ENCODE results near the gene TSSK6. TPM values are rescaled to one million over a fixed set of nuclear protein-coding genes. Genes with fewer than 3 reads are reported as not detected.
"Not testable (repeated sequence)": the region's sequence is repeated elsewhere in the genome, so short reads cannot be mapped to it uniquely, and the experiment has no call there.

The TSSK6 gene
- polyA plus RNA-seq, 1 donor (not counting 4 experiments of a cell fraction or from before 2014, with no cell fraction given) = 0.47 TPM

DNA sequence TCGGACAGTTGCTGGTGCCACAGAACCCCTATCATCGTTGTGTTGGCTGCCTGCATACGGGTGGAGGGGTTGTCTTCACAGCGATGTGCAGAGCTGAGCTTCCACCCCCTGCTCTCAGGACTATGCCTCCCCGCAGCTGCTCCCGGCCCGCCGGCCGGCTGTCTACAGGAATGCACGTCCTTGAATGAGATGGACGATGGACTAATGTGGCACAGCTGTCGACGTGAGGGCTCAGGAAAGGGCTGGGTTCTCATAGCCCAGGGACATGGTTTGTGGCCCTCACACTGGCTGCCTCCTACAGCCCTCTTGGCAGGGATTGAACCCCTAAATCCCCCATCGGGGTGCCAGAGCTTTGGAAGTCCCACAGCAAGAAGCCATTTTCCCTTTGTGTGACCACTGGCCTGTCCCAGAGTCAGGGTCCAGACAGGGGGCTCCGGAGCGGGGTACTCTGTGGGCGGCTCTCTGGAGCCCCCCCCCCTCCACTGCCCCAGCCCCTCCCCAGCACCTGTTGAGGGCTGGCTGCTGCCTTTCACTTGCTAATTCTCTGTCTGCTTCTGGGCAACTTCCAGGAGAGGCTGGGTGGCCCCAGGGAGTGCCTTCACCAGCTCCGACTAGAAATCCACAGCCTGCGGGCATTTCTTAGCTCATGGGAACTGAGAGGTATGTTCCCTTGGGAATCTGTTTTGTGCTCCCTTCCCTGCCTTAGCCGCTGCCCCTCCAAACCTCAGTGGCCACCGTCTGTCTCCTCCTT is 40.2 kb downstream of the TSSK6 start:
- Histone ChIP-seq H3K4me3 (ENCODE audit: control insufficient read depth in 2 of 3, extremely low read depth in 1 of 3, insufficient read depth in 2 of 3, low read depth in 1 of 3, low read length in 3 of 3) (no peak overlapping the region), H3K4me1 (ENCODE audit: control insufficient read depth, extremely low read depth, insufficient read depth, low read length) (no peaks in the 10 kb centered on the region)
- FAIRE-seq = no peak

DNA sequence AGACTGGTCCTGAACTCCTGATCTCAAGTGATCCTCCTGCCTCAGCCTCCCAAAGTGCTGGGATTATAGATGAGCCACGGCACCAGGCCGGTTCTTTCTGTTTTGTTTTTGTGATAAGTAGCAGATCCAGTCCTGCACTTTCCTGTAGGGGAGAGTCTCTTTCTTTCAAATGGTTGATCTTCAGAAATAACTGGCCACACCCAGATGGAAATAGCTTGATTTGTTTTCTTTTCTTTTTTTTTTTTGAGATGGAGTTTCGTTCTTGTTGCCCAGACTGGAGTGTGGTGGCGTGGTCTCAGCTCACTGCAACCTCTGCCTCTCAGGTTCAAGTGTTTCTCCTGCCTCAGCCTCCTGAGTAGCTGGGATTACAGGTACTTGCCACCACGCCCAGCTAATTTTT is 43.2 kb downstream of the TSSK6 start:
- H3K4me1 ChIP-seq (ENCODE audit: control insufficient read depth, extremely low read depth, insufficient read depth, low read length); H3K4me2 ChIP-seq (ENCODE audit: control insufficient read depth, extremely low read depth, insufficient read depth, low read depth, low read length); H3K4me3 ChIP-seq (ENCODE audit: control insufficient read depth in 2 of 3, extremely low read depth in 1 of 3, insufficient read depth in 2 of 3, low read depth in 1 of 3, low read length in 3 of 3); FAIRE-seq; H3K9me1 ChIP-seq (ENCODE audit: control insufficient read depth, extremely low read depth, insufficient read depth, low read length); H3K9me3 ChIP-seq (ENCODE audit: control insufficient read depth, low read depth, low read length); H3K27ac ChIP-seq (ENCODE audit: control insufficient read depth, insufficient read depth, low read length); H3K27me3 ChIP-seq (ENCODE audit: control insufficient read depth, extremely low read depth, insufficient read depth, low read length); dilution Hi-C loops (cut with MboI; ENCODE audit: extremely low pct_ligation_motif_present, low sequenced_read_pairs); DNase-seq (ENCODE audit: low read depth, low spot score); H2AFZ ChIP-seq (ENCODE audit: control insufficient read depth, low read length); H3K9ac ChIP-seq (ENCODE audit: control insufficient read depth, extremely low read depth, insufficient read depth, low read length): not testable (repeated sequence)
- peaks cover 22 to 35% of the 10 kb centered on the region in 2 experiments for H3K36me3 ChIP-seq (ENCODE audit: control insufficient read depth in 2 of 2, extremely low read depth in 1 of 2, insufficient read depth in 2 of 2, low read length in 2 of 2)
- peaks cover 17% of the 10 kb centered on the region for H4K20me1 ChIP-seq (ENCODE audit: control insufficient read depth, extremely low read depth, insufficient read depth, low read length)
- peaks cover 76% of the 10 kb centered on the region for H3K79me2 ChIP-seq (ENCODE audit: control insufficient read depth, insufficient read depth, low read length)

More for the DNA sequence above, 40.2 kb downstream of the TSSK6 start:
- dilution Hi-C loops (cut with MboI; ENCODE audit: extremely low pct_ligation_motif_present, low sequenced_read_pairs) = no loop called here
- H4K20me1 ChIP-seq (ENCODE audit: control insufficient read depth, extremely low read depth, insufficient read depth, low read length) = peaks cover 17% of the 10 kb centered on the region
- H3K9ac ChIP-seq (ENCODE audit: control insufficient read depth, extremely low read depth, insufficient read depth, low read length) = no peak overlapping the region
- no peaks in the 10 kb centered on the region for H3K9me3 ChIP-seq (ENCODE audit: control insufficient read depth, low read depth, low read length)
- no peak for DNase-seq (ENCODE audit: low read depth, low spot score)
- no peak overlapping the region for H3K4me2 ChIP-seq (ENCODE audit: control insufficient read depth, extremely low read depth, insufficient read depth, low read depth, low read length)
- peaks cover 92% of the 10 kb centered on the region for H3K79me2 ChIP-seq (ENCODE audit: control insufficient read depth, insufficient read depth, low read length)
- peaks cover 3% of the 10 kb centered on the region for H3K9me1 ChIP-seq (ENCODE audit: control insufficient read depth, extremely low read depth, insufficient read depth, low read length)
- H3K27ac ChIP-seq (ENCODE audit: control insufficient read depth, insufficient read depth, low read length) = no peak overlapping the region
- no peak for TF ChIP-seq EZH2 (IDR thresholded peaks at IDR 0.05; ENCODE audit: low read length)
- TF ChIP-seq, protein P1, sequence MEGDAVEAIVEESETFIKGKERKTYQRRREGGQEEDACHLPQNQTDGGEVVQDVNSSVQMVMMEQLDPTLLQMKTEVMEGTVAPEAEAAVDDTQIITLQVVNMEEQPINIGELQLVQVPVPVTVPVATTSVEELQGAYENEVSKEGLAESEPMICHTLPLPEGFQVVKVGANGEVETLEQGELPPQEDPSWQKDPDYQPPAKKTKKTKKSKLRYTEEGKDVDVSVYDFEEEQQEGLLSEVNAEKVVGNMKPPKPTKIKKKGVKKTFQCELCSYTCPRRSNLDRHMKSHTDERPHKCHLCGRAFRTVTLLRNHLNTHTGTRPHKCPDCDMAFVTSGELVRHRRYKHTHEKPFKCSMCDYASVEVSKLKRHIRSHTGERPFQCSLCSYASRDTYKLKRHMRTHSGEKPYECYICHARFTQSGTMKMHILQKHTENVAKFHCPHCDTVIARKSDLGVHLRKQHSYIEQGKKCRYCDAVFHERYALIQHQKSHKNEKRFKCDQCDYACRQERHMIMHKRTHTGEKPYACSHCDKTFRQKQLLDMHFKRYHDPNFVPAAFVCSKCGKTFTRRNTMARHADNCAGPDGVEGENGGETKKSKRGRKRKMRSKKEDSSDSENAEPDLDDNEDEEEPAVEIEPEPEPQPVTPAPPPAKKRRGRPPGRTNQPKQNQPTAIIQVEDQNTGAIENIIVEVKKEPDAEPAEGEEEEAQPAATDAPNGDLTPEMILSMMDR (optimal IDR thresholded peaks at IDR 0.05 in 1 of 3, IDR thresholded peaks at IDR 0.05 in 1 of 3, conservative IDR thresholded peaks at IDR 0.05 in 1 of 3; ENCODE audit: extremely low read depth in 1 of 3, insufficient read depth in 2 of 3, low read length in 3 of 3) = no peak
- H2AFZ ChIP-seq (ENCODE audit: control insufficient read depth, low read length) = no peak overlapping the region
- peaks cover 24 to 26% of the 10 kb centered on the region in 2 experiments for H3K36me3 ChIP-seq (ENCODE audit: control insufficient read depth in 2 of 2, extremely low read depth in 1 of 2, insufficient read depth in 2 of 2, low read length in 2 of 2)
- H3K27me3 ChIP-seq (ENCODE audit: control insufficient read depth, extremely low read depth, insufficient read depth, low read length) = no peaks in the 10 kb centered on the region
